AG20443 (cell line): ENCODE results near the gene PGGT1B.
A peak's percentile ranks its signal among the peaks of the same experiment; 100 is the strongest.

Experiments
- DNase-seq: peaks from one replicate; pipeline ENCODE4 v3.0.0; 2012; ENCODE audit warnings: low spot score, mixed read lengths

PGGT1B gene

DNA sequence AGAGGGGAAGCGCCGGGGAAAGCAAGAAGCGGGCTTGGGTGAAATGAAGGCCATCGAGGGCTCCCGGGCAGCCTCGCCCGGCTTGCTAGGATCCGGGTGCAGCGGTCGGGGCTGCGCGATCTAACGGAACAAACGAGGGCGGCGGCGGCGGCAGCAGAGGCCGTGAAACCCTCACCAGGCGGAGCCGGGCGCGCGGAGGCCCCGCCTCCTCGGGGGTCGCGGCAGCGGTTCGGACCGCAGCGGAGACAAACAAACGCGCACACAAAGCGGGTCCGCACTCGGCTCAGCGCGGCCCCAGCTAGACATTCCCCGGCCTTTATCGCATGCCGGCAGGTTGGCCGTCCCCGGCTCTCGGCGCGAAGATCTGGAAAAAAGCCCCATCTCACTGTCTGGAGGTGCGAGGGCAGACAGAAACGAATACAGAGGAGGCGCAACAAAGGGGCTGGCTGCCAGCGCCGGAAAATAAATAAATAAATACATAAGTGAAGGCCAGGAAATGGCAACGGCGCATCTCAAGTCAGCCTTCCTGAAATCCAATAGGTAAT lies 82.4 kb downstream of the PGGT1B start:
- DNase-seq: peak; percentile 42

- peak; percentile 38 for DNase-seq
Observed at GRCh38 chr5:115179394-115180164, 83.1 kb downstream of the PGGT1B start.

GRCh38 chr5:115179030-115179393 lies 83.7 kb downstream of the PGGT1B start:
- DNase-seq: no peak

DNA sequence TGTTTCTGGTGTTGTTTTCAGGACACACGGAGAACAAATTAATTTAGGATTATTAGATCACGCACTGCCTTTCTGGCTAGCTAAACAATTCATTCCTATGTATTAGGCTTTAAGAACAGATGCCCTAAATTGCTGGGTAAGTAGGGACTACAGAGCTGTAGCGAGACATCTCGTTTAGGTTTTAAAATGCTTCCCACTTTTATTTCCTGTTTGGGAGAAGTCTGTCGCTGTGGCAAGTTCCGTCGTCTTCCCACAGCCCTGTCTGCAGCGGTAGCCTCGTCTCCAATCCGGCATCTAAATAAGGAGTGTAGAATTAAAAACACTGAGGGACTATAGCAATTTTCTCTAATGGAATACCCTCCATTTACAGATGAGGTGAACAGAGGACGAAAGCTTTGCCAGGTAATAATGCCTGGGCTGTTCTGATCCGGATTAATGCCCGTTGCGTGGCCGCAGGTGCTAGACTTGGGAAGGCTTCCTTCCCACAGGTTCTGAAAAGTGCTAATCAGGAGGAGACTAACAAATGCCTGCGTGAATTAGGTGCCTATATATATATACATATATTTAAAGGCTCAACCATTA lies 91.7 kb downstream of the PGGT1B start:
- no peak for DNase-seq

- DNase-seq: no peak
Observed at GRCh38 chr5:115170134-115170928, 92.3 kb downstream of the PGGT1B start.

DNA sequence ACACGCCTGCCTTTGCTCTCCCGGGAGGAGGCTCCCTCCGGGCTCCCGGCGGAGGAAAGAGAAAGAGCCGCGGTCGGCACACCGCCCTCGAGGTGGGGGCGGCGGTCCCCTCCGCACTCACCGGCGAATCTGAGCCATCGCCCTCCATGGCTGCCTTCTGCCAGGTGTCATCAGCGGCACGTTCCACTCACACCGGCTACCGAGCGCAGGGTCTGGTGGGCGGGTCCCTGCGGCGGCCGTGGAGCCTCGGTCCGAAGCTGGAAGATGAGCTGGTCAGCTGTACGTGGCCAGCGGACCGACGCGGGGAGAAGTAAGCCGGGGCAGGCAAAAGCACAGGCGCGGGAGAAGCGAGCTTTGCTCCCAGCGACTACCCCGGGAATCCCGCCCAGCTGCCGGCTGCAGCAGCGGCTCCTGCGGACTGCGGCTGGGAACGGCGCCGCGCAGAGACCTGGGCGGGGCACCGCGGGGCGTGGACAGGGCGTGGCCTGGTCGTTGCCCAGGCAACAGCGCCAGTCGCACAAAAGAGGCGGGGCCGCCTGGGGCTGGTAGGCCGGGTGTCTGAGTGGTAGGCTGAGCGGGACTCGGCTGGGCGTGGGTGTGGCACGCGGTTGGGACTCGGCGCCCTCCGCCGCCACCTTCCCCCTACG lies 93.1 kb downstream of the PGGT1B start, which contains the start of gene TRIM36:
TRIM36 (minus strand) TSS at position 422 of the 647 bp plus-strand sequence; CDS start at position 148, 274 bp downstream.
- peak; percentile 96 for DNase-seq

DNA sequence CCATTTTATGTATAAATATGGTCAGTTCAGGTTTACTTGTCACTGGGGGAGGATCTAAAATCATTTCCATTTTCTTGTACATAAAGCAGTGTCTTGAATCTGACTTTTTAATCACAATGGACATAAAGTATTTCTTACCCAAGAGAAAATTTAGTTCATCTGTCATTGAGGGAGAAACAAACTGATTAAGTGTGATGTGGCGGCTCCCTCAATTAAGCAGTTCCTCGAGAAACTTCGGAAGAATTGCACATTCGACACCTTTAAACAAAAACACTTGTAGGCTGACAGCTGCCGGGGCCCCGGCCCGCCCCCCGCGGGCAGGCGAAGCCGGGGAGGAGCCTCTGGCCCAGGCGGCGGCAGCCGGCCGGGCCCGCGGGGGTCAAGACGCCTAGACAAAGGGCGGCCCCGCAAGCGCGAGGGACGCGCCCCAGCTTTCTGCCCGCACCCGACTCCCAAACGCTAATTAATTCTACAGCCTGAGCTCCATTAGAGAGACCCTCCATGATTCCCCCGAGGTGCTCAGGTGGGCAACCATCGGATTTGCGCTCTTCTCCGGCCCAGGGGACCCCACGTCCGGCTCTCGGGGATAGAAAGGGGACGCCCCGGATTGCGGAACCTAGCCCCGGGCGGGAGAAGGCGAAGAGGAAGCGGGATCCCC lies 93.7 kb downstream of the PGGT1B start:
- peak; percentile 27 for DNase-seq

DNA sequence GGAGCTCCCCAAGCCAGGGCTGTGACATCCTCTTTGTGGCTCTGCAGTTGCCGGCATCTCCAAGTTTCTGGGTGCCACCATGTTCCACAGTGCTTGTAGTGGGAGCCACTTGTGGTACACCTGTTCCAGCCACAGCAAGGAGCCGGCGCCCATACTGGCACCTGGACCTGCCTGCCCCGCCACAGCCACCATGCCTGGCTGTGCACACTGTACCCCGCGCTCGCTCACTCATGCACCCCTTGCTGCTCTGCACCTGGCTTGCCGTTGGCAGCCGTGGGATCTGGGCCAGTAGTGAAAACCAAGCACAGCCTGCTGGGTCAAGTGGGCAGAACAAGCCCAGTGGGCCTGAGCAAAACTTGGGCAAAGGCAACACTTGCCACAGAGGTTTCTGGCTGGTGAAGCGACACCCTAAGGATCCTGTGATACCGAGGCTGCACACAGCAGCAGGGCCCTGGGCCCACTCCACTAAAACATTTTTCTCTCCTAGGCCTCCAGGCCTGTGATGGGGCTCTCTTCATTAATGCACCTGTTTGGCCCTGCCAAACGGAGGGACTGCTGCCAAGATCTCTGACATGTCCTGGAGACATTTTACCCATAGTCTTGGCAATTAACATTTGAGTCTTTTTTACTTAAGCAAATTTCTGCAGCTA lies 95.8 kb downstream of the PGGT1B start:
- no peak for DNase-seq

DNA sequence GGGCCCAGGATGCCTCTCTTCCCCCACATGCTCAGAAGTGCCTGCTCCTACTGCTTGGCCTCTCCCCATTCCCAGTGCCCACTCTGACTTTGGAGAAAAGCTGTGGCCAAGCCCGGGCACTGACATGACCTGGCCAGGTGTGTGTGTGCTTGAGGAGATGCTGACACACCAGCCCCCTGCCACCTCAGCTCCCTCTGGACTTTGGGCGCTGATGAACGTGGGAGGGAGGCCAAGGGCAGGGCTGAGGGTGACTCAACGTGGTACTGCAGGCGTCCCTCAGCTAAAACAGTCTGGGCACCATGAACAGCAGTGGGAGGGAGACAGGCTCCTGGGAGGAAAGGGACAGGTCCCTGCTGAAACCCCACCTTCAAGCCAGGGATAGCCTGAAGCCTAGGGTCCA lies 96.9 kb downstream of the PGGT1B start:
- no peak for DNase-seq

GRCh38 chr5:115160975-115161475 lies 101.7 kb downstream of the PGGT1B start:
- DNase-seq: no peak
